Upper lobe of left lung (tissue), 4 donors: Measurements from ENCODE around the gene SGMS1.
"Not testable (repeated sequence)": the region's sequence is repeated elsewhere in the genome, so short reads cannot be mapped to it uniquely, and the experiment has no call there.

Experiments
- CTCF ChIP-seq, 6 experiments: fragments of 450-650 bp in 4 of 6; fragments of 200-600 bp in 2 of 6; sonication (generic) in 2 of 6; IDR thresholded peaks; one replicate each; pipeline ENCODE4 v1.5.1; 2016 to 2019; ENCODE audit warnings: antibody characterized with exemption in 6 of 6
- EP300 ChIP-seq, 4 donors: sonication (generic); formaldehyde crosslinking; IDR thresholded peaks; one replicate each; pipeline ENCODE4 v1.5.1; 2017; ENCODE audit warnings: antibody characterized with exemption in 4 of 4, control low read depth in 2 of 4
- POLR2A ChIP-seq, 4 donors: fragments of 450-650 bp; IDR thresholded peaks; one replicate each; pipeline ENCODE4 v1.5.1; 2016 to 2017; ENCODE audit warnings: antibody characterized with exemption in 4 of 4, mild to moderate bottlenecking in 2 of 4
- POLR2AphosphoS5 ChIP-seq, 2 donors: sonication (generic); formaldehyde crosslinking; IDR thresholded peaks; one replicate each; pipeline ENCODE4 v1.5.1; 2017; ENCODE audit warnings: antibody characterized with exemption in 2 of 2

- TF ChIP-seq CTCF, EP300, POLR2A, POLR2AphosphoS5 (IDR thresholded peaks at IDR 0.05): not testable (repeated sequence)
These were observed 139.2 kb downstream of the SGMS1 start for GRCh38 chr10:50484550-50484949.
